HG02763 (cell line): ENCODE data around the gene C2orf69.

Experiments used
- ATAC-seq: cut with Tn5 transposase; IDR thresholded peaks from one replicate; pipeline ENCODE4 v1.9.1; 2021; ENCODE audit warnings: mild to moderate bottlenecking, moderate library complexity; ENCODE audit not compliant: unreplicated experiment

Gene C2orf69

DNA sequence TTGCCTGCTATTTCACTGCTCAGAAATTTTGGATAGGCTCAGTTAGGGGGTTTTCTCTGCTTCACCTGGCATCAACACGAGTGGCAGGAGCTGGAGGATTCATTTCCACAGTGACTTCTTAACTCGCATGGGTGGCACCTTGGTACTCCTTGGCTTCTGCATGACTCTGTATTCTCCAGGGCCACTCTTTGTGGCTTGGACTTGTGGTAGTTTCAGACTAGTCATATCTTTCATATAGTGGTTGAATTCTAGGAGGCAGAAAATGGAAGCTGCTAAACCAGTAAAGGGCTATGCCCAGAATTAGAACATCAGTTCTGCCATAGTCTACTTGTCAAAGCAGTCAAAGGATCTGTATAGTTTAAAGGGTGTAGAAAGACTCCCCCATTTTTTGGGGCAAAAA is 51.1 kb downstream of the C2orf69 start:
- ATAC-seq, result no peak

- no peak for ATAC-seq
Observed at GRCh38 chr2:199966405-199966804, 55.3 kb downstream of the C2orf69 start.

DNA sequence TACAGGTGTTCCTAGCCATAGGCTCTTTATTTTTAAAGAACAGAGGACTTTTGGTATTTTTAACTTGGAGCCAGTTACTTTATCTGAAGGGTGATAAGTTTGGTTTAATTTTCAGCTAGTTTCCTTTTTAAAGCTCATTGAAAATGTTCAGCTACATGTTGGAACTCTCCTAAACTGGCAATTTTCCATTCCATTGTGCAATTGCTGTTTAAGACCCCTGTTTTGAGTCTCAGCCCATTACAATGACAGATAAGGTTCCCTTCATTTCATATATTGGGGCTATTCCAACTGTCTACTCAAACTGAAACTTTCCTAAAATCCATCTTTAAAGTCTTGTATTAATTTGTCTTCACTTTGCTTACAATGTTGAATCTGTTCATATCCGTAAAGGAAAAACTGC is 55.9 kb downstream of the C2orf69 start:
- ATAC-seq, result no peak

GRCh38 chr2:199968126-199968525 is 57.0 kb downstream of the C2orf69 start:
- ATAC-seq, result no peak

- ATAC-seq, result no peak
Observed at GRCh38 chr2:199972088-199972626, 61.1 kb downstream of the C2orf69 start.

GRCh38 chr2:199973703-199974102 is 62.6 kb downstream of the C2orf69 start:
- no peak for ATAC-seq

DNA sequence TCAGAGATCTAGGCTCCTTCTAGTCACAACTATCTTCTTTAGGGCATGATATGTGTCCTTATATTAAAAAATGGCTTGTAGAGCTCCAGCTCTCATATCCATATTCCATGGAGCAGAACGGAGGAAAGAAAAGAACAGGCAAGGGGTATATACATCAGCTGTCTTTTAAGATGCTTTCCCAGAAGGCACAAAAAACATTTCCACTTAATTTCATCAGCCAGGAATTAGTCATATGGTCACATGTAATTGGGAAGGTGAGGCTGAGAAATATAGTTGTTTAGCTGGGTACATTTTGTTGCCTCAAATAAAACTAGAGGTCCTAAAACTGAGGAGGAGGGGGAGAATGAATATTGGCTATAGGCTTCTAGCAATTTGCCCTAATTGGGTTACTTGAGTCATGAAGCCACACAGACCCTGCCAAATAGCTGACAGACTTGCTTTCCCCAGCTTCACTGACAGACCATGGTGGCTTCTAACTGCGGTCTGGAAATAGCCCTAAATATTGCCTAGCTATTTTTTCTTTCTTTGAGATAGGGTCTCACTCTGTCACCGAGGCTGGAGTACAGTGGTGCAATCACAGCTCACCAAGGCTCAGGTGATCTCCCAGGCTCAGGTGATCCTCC is 64.3 kb downstream of the C2orf69 start:
- ATAC-seq, result no peak
